Cerebellar cortex (tissue), 1 donor: Measurements from ENCODE around the gene DENND1C.

ENCODE experiments used
- DNase-seq: peaks from one replicate; pipeline ENCODE4 v3.0.0-alpha.2; 2015; ENCODE audit warnings: low spot score

The DENND1C gene, protein sequence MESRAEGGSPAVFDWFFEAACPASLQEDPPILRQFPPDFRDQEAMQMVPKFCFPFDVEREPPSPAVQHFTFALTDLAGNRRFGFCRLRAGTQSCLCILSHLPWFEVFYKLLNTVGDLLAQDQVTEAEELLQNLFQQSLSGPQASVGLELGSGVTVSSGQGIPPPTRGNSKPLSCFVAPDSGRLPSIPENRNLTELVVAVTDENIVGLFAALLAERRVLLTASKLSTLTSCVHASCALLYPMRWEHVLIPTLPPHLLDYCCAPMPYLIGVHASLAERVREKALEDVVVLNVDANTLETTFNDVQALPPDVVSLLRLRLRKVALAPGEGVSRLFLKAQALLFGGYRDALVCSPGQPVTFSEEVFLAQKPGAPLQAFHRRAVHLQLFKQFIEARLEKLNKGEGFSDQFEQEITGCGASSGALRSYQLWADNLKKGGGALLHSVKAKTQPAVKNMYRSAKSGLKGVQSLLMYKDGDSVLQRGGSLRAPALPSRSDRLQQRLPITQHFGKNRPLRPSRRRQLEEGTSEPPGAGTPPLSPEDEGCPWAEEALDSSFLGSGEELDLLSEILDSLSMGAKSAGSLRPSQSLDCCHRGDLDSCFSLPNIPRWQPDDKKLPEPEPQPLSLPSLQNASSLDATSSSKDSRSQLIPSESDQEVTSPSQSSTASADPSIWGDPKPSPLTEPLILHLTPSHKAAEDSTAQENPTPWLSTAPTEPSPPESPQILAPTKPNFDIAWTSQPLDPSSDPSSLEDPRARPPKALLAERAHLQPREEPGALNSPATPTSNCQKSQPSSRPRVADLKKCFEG

DNA sequence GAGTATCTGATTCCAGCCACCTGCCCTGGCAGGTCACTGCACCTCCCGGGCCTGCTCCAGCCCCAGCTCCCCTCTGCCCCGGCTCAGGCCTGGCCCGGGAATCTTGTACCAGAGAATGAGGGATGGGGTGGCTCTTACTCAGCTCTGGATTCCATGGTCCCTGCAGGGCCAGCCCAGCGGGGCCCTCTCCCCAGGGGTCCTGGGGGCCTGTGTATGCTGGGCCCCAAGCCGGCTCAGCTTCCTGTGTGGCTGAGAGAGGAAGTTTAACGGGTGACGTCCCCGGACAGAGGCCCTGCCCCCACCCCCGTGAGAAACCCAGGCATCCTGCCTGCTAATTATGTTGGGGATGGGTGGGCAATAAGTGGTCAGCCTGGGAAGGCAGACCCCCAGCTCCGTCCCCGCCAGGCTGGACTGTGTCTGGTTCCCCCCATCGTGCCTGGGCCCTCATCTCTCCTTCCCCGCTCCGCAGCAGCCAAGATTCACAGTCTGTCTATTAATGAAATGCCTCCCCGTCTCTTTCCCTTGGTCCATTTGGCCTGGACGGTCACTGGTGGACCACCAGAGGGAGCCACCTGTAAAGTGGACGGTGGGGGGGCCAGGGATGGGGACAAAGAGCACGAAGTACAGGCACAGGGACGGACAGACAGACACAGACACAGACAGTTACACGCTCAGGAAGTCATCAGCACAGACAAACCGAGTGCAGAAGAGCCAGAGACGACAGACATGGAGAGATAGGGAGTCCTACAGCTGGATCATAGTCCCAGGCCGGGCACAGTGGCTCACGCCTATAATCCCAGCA, at the start of gene DENND1C:
Gene DENND1C, minus strand, starts transcription at position 247 of the 802 bp plus-strand sequence. Its CDS starts 92 bp downstream, at position 155.
- peak; percentile 31 for DNase-seq

DNA sequence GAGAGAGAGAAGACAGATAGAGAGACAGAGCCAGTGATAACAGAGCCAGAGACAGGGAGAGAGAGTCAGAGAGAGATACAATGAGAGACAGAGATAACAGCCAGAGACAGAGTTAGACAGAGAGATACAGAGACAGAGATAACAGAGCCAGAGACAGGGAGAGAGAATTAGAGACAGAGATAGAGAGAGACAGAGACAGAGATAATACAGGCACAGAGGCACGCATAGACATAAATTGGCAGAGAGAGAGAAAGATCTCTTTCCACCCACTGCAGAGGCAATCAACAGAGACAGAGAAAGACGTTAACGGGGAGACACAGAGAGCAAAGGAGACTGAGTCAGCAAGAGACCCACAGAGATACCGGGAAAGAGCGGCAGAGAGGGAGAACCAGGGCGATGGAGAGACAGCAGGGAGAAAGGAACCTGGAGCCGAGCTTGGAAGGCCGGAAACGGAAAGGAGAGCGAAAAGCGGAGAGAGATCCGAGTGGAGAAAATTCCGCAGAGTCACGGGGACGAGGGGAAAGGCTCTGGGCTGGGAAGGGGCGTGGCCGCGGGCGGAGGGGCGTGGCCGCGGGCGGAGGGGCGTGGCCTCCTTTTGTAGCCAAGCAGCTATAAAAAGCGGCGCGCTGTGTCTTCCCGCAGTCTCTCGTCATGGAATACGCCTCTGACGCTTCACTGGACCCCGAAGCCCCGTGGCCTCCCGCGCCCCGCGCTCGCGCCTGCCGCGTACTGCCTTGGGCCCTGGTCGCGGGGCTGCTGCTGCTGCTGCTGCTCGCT, 49.0 kb upstream of the DENND1C start, which contains the start of gene TNFSF9:
Gene TNFSF9, plus strand, starts transcription at position 641 of the 777 bp plus-strand sequence. Its CDS starts 11 bp downstream, at position 652.
- DNase-seq = peak; percentile 94

DNA sequence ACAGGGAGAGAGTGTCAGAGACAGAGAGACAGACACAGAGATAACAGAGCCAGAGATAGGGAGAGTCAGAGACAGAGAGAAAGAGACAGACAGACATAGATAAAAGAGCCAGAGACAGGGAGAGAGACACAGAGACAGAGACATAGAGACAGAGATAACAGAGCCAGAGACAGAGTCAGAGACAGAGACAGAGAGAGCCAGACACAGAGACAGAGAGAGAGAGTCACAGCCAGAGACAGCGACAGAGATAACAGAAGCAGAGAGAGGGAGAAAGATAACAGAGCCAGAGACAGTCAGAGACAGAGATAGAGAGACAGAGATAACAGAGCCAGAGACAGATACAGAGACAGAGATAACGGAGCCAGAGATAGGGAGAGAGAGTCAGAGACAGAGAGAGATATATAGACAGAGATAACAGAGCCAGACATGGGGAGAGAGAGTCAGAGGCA, 48.4 kb upstream of the DENND1C start:
- no peak for DNase-seq

DNA sequence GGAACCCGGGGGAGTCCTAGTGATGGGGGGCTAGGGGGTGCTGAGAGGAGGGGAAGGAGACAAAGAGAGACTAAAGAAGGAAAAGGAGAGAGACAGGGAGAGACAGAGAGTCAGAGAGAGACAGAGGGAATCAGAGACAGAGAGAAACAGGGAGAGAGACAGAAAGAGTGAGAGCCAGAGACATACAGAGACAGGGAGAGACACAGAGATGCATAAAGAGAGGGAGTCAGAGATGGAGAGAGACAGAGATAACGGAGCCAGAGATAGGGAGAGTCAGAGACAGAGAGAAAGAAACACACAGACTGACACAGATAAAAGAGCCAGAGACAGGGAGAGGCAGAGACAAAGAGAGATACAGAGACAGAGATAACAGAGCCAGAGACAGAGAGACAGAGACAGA, 47.8 kb upstream of the DENND1C start:
- DNase-seq = no peak

DNA sequence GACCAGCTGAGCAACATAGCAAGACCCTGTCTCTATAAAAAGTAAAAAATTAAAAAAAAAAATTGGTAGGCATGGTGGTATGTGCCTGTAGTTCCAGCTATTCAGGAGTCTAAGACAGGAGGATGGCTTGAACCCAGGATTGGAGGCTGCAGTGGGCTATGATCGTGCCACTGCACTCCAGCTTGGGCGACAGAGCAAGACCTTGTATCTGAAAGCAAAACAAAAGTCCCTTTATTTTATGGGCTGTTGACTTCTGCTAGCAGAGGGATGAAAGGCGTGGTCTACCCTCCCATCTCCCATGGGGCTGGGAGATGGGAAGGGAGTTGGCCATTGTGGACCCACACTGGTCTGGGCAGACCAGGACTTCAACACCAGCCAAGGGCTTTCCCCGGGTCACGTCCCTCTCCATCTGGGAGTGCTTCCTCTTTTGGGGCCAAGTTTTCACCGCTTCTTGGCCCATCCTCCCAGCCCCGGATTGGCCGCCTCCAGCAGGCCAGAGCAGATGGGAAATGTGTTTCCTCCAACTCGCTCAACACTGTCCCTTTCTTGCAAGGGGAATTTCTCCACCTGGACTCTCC, 47.0 kb upstream of the DENND1C start:
- peak; percentile 66 for DNase-seq

DNA sequence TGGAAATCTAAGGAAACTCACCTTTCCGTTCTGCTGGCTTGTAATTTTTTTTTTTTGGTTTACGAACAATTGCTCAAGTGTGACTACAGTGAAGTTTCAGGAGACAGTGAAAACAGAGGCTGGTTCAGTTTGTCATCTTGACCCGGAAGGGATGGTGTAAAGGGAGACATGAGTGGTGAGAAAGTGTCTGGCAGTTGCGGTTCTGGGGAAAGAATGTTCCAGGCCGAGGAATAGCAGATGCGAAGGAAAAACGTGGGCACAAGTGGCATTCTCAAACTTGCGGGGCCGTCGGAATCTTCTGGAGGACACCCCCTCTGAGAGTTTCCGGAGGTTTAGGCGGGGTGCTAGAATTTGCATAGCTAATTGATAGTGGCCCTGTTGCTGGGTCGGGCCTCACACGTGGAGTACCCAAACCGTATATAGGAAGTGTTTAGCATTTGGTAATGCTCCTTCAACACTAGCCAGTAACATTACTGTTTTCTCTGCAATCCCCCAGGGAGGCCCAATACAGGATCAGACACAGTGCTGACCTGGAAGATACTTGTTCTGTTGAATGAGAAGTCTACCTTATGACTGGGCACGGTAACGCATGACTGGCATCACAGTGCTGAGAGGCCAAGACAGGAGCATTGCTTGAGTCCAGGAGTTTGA, 46.4 kb upstream of the DENND1C start:
- DNase-seq = no peak

DNA sequence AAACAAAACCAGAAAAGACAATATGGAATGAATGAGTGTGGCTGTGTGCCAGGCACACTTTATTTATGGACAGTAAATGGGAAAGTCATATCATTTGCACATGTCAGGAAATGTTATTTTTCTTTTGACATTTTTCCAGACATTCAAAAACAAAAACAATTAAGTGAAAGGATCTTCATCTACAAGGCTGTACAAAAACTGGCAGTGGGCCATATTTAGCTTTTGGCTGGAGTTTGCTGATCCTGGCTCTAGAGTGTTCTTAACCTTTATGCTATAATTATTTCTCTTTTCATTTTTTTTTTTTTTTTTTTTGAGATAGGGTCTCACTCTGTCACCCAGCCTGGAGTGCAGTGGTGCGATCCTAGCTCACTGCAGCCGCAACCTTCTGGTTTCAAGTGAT, 42.7 kb upstream of the DENND1C start:
- no peak for DNase-seq

DNA sequence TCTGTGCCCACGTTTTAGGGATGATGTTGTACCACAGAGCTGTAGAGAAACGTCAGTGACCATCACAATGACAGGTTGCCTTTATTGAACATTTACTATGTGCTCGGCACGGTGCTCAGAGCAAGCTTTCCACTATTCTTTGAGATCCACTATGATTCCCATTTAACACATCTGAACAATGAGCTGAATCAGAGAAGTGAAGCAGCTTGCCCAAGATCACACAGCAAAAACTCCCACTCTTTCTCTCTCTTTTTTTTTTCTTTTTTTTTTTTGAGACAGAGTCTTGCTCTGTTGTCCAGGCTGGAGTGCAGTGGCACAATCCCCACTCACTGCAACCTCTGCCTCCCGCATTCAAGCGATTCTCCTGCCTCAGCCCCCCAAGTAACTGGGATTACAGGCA, 41.1 kb upstream of the DENND1C start:
- no peak for DNase-seq

DNA sequence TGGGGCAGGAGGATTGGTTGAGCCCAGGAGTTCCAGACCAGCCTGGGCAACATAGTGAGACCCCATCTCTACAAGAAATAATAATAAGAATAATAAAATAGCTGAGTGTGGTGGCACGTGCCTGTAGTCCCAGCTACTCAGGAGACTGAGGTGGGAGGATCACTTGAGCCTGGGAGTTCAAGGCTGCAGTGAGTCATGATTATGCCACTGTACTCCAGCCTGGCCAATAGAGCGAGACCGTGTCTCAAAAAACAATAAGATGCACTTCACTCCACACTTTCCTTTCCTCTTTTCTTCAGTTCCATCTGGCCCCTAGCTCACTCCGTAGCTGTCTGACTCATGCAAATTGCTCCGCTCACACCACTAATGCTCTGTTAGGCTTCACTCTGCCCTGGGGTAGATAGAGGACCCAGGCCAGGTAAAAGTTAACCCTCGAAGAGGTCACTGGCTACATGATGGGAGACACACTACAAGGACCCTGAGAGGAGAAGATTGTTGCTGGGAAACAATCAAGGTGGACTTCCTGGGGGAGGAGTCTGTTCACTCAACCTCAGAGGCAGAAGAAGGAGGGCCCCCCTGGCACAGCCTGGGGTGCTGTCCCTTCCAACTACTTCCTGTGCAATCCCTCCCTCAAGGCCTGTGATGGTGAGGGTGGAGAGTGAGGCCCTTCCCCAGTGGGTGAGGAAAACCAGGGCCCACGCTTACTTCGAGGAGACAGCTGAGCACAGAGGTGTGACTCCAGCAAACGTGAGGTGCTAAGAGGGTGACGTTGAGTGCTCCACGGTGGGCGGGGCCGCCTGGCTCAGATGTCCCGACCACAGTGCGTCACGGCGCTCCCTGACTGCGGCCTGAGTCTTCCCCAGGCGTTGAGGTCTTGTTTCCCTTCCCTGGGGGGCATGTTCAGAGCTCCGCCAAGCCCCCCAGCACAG, 40.4 kb upstream of the DENND1C start:
- no peak for DNase-seq

DNA sequence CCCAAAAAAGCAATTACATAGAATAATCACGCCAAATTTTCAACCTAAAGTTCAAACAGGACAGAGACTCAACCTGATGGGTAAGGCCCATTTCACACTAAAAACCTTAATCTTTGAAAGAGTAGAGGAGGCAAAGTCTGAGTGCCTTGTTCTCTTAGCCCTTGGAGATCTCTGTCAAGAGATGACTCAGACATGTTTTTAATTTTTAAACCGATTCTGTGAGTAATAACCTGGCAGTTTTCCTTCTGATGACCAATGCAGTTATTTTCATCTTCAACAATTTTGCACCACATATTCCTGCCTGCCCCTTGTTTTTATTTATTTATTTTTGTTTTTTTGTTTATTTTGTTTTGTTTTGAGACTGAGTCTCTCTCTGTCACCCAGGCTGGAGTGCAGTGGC, 37.7 kb upstream of the DENND1C start:
- no peak for DNase-seq

DNA sequence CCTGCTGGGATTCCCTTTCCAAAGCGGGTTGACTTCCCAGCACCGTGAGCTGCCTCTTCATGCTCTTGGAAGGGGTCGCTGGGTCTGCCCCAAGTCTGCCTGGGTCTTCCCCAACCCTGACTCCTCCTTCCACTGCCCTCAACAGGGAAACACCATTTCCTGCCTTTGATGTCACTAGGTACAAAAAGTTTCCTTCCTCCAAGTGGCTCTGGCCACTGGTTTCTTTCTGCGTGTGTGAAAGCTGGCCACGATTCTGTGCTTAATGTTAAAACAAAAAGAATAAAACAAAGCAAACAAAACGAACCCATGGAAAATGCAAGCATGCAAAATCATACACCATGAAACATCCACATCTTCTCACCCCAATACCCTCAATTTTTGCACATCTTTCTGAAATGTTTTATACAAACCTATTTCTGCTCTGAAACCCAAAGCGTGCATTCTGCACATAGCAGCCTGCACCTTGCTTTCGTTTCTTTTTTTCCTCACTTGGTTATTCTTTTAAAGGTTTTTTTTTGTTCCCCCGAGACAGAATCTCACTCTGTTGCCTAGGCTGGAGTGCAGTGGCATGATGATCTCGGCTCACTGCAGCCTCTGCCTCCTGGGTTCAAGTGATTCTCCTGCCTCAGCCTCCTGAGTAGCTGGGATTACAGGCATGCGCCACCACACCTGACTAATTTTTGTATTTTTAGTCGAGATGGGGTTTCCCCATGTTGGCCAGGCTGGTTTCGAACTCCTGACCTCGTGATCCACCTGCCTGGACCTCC, 36.7 kb upstream of the DENND1C start:
- DNase-seq = no peak

DNA sequence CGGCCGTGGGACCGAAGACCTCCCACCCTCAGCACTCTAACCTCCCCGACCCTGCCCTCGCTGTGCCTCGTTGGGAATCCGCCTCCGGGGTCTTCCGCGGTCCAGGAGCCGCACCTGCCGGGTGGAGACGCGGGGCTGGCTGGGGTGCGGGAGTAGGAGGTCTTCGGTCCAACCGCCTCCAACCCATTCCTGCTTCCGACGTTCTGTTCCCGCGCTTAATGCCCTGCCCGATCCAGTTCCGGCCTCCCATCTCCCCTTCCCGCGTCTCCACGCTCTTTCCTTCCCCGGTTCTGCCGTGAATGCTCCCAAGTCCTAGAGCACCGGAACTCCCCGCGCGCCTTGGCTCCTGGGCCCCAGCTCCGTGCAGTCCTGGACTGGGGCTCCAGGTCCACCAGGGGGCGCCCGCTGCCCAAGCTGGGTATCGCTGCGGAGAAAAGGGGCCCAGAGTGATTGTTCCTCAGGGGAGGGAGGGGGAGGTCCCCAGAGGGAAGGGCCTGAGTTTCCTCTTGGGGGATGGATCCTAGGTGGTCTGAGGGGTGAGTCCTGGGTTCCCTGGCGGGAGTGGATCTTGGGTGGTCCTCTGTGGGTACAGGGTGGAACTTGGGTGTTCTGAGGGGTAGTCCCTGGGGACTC, 35.2 kb upstream of the DENND1C start:
- DNase-seq = peak; percentile 92

DNA sequence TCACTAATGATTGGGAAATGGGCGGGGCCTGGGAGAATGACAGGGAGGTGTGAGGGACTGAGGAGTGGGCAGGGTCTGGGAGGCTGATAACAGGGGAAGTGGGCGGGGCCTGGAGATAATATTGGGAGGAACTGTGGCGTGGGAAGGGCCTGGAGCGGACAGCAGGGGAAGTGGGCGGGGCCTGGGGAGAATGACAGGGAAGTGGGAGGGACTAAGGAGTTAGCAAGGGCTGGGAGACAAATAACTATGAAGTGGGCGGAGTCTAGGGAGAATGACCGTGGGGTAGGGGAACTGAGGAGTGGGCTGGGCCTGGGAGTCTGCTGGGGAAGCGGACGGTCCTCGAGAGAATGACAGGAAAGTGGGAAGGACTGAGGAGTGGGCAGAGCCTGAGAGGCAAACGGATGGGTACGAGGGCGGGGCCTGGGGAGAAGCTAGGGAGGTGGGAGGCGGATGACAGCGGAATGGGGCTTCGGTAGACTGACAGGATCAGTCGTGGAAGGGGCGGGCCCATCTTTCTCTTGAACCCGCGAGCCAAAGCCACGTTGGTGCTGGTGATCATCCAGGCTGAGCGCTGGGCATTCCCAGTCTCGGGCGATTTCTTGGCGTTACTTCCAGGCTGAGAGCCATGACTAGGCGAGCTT, 34.6 kb upstream of the DENND1C start:
- peak; percentile 97 for DNase-seq

DNA sequence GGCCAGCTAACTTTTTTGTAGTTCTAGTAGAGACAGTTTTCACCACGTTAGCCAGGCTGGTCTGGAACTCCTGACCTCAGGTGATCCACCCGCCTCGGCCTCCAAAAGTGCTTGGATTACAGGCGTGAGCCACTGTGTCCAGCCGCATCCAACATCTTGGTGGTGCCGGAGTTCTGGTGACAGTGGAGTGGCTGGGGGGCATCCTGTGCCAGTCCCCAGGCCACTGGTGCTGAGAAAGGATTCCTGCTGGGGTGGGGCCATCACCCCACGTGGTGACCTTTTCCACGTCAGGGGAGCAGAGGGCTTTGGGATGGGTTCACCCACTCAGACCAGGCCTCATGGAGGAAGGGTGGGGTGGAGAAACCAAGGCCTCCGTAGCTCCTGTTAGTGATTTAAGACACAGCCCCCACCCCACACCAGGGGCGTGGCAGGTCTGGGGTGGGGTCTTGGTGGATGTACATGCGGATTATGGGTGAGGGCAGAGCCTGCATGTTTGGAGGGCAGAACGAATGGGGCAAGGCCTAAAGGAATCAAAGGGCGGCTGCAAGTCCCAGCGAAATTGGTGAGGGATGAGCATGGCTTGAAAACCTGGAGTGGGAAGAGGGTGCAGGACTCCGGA, 33.4 kb upstream of the DENND1C start:
- no peak for DNase-seq

DNA sequence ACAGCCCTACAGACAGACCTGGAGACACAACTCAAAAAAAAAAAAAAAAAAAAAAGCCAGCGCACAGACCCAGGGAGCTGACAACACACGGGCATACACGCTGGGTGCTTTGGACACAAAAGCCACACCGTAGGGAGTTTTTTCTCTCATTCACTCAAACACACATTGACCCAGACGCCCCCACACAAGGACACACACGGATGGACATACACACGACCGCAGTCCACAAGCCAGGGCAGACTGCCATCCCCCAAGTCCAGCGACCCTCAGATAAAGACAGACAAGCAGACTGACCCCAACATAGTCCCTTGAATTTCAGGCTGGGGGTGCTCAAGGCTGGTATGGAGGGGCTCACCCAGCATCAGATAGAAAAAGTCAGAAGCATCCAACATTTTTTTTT, 32.5 kb upstream of the DENND1C start:
- DNase-seq = no peak

DNA sequence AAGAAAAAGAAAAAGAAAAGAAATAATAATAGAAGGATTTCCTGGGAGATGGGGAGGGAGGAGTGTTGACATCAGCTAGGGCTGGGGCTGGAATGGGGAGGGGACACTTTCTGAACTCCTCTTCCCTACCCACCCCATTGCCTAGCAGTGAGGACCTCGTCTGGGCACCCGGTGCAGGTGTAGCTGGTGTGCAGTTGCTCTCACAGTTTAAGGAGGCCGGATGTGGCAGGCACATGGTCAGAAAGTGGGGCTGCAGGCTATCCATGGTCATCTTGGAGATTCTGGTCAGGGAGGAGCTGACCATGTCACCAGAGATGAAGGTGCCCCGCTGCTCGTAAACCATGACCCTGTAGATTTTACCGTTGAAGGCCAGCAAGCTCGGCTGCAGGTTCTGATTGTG, 29.0 kb upstream of the DENND1C start:
- no peak for DNase-seq
